ENCODE results near the gene NUDT1.

NUDT1 gene

DNA sequence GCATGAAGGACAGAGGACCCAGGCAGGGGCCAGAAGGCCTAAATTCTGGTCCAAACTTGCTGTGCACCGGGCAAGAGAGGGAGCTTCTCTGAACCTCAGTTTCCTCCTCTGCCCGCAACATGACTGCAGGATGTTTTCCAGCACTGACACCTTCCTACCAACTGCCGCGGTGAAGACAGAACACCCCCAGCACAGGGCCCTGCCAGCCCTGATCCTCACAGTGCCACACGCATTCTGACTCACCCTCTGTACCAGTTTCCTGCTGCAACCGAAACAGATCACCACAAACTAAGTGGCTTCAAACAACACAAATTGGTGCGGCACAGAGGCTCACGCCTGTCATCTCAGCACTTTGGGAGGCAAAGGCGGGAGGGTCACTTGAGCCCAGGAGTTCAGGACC is 27.4 kb upstream of the NUDT1 start:
- Mint-ChIP-seq H3K9me3 (no peaks in the 10 kb centered on the region), H3K4me1 (peaks cover 17% of the 10 kb centered on the region), H3K27ac (no peak overlapping the region), H3K4me3 (no peak overlapping the region), H3K27me3 (no peaks in the 10 kb centered on the region)
- DNase-seq (peak in 1 of 2 donors; percentile 21), ATAC-seq (peak; percentile 72)

DNA sequence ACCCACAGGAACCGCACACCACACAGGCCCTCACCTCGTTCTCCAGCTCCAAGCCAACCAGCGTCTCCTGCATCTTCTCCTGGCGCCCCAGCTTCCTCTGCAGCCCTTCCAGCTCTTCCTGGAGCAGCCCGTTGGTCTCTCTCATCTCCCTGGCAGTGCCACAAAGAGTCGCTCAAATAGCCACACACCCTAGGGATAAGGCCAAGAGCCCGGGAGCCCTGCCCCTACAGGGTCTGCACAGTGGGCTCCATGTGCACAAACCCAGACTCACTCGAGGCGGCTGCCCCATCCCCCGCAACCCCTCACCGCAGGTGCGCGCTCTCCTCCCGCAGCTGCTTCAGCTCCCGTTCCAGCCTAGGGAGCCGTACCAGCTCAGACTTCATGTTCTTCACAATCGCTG is 26.2 kb upstream of the NUDT1 start:
- Mint-ChIP-seq H3K27ac (no peak overlapping the region), H3K27me3 (no peaks in the 10 kb centered on the region), H3K4me1 (peaks cover 11% of the 10 kb centered on the region), H3K4me3 (no peak overlapping the region), H3K9me3 (no peaks in the 10 kb centered on the region)
- no peak for DNase-seq
- ATAC-seq = no peak

DNA sequence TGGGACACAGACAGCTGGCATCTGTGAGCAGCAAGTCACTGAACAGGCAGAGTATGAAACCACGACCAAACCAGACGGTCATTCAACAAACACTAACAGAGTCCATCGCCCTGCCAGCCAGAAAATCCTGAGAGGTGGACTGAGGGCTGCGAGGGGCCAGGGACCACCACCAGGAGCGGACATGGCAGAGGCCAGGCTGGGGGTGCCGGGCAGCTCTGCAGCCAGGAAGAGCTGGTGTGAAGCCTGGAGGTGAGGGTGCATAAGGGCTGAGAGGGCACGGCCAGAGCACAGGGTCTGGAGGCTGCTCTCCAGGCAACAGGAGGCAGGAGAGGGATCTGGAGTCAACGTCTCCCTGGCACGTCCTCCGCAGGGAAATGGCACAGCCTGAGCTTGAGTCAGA is 24.8 kb upstream of the NUDT1 start:
- ATAC-seq (no peak), DNase-seq (no peak)
- peaks cover 11% of the 10 kb centered on the region for H3K4me1 Mint-ChIP-seq
- peak overlapping the region in 1 of 2 donors; percentile 16 for H3K27ac Mint-ChIP-seq
- H3K27me3 Mint-ChIP-seq = no peaks in the 10 kb centered on the region
- no peaks in the 10 kb centered on the region for H3K9me3 Mint-ChIP-seq
- no peak overlapping the region for H3K4me3 Mint-ChIP-seq

DNA sequence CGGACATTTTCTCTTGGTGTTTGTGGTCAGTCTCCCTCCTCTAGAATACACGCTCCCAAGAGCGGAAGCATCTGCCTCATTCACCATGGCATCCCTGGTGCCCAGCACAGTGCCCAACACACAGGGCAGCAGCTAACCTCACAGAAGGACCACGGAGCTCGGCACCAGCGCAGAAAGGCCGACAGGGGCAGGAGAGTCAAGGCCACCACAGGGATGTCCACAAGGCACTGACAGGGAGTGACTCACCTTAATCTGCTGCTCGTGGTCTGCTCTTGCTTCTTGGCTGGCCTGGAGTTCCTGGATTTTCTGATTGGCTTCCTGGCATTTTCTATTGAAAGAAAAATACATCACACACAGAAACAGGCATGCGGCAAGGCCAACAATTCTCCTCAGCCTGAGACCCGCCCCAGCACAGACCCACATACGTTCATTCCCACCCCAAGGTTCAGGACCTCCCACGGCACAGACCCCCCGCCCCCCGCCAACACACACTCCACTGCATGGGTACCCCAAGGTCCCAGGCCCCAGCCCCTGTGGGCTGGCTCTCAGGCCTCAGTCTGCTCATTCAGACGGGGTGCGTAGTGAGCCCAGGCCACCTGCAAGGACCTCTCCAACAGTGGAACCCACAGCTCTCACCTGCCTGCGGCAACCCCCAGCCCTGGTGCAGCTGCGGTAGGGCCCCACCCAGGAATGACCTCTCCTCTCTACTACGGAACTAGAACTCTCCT is 24.1 kb upstream of the NUDT1 start:
- DNase-seq (no peak), ATAC-seq (no peak)
- Mint-ChIP-seq H3K9me3 (no peaks in the 10 kb centered on the region), H3K4me1 (peaks cover 11% of the 10 kb centered on the region), H3K27me3 (no peaks in the 10 kb centered on the region), H3K27ac (peak overlapping the region; percentile 52 to 88), H3K4me3 (no peak overlapping the region)

DNA sequence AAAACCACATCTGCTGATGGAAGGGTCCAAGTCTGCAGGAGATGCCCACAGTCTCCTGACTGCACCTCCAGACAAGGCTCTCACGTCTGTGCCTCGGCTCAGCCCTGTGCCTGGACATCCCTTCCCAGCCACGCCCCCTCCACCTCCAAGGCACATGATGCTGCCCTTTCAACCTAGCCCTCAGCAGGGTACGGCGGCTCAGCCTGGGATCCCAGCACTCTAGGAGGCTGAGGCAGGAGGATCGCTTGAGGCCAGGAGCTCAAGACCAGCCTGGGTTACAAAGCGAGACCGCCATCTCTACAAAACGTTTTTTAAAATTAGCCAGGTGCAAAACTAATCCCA is 23.6 kb upstream of the NUDT1 start:
- peak overlapping the region in 1 of 2 donors; percentile 88 for H3K27ac Mint-ChIP-seq
- no peak overlapping the region for H3K4me3 Mint-ChIP-seq
- no peaks in the 10 kb centered on the region for H3K9me3 Mint-ChIP-seq
- H3K27me3 Mint-ChIP-seq = no peaks in the 10 kb centered on the region
- peaks cover 11% of the 10 kb centered on the region for H3K4me1 Mint-ChIP-seq
- DNase-seq (no peak), ATAC-seq (no peak)

DNA sequence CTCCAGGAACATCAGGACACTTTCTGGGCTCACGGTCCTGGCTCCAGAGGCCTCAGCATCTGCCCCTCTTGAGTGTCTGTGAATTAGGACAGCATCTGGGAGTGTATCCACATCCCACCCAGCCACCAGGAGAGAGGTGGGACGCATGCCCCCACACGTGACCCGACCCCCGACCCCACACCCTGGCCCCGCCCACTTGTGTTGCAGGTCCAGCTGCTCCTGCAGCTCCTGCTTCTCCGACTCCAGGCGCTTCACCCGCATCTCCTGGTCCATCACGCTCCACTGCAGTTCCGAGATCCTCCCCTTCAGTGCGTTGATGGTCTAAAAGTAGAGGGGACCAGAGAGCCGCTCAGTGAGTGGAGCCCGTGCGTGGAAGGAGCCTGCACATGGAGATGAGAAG is 22.9 kb upstream of the NUDT1 start:
- no peak for DNase-seq
- no peak for ATAC-seq
- Mint-ChIP-seq H3K4me1 (peaks cover 11% of the 10 kb centered on the region), H3K27me3 (no peaks in the 10 kb centered on the region), H3K27ac (no peak overlapping the region), H3K9me3 (no peaks in the 10 kb centered on the region), H3K4me3 (no peak overlapping the region)

DNA sequence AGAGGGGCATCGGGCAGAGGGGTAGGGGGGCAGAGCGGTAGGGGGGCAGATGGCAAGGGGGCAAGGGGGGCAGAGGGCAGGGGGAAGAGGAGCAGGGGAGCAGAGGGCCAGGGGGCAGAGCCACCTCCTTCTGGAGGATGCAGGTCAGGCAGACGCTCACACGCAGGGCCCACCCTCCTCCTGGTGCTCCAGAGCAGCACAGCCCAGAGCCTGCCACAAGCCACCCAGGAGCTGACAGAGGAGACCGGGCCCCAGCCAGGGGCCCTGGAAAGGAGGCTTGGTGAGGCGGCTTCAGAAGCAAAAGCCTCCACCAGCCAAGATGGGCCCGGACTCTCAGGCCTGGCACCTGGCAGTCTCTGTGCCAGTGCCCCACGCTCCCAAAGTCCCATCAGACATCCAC is 22.4 kb upstream of the NUDT1 start:
- H3K4me1 Mint-ChIP-seq = peaks cover 6% of the 10 kb centered on the region

DNA sequence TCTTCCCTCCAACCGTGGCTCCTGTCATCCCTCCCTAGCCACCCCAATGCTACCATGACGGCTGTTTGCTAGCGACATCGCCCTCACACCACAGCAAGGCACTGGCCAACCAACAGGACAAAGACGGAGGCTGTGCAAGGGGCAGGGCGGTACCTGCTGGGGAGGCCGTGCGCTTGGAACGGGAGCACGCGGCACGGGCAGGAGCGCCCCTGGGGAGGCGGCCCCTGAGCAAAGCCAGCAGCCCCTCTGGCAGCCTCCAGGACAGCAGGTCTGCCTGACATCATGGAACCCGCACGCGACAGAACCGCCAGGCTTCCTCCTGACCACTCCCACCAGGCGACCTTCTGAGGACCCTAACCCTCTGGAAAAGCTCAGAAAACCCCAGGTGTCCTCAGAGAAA is 22.0 kb upstream of the NUDT1 start:
- H3K4me3 Mint-ChIP-seq = no peak overlapping the region

More for the DNA sequence above, 22.4 kb upstream of the NUDT1 start:
- no peak for ATAC-seq
- no peak for DNase-seq
- no peaks in the 10 kb centered on the region for H3K27me3 Mint-ChIP-seq
- no peak overlapping the region for H3K27ac Mint-ChIP-seq
- H3K4me3 Mint-ChIP-seq = no peak overlapping the region
- no peaks in the 10 kb centered on the region for H3K9me3 Mint-ChIP-seq

DNA sequence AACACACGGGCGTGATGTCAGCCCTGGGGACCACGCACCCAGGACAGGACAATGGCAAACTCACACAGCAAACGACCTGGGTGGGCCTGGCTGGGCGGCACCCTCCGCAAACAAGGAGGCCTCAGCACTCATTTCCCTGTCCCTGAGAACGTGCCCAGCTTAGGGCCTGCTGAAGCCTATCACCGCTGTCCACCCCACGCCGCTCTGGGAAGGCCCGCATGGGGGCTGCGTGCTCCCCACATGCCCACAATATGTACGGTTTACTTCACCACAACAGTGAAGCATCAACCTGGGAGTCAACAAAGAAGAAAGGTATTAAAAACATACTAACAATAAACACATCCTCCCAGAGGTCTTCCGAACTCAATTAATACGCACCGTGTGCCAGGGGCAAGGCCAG is 21.5 kb upstream of the NUDT1 start:
- ATAC-seq = no peak
- H3K9me3 Mint-ChIP-seq = no peaks in the 10 kb centered on the region
- H3K27me3 Mint-ChIP-seq = no peaks in the 10 kb centered on the region
- DNase-seq = no peak
- H3K27ac Mint-ChIP-seq = no peak overlapping the region
- H3K4me3 Mint-ChIP-seq = no peak overlapping the region
- peaks cover 5% of the 10 kb centered on the region for H3K4me1 Mint-ChIP-seq

More for the DNA sequence above, 22.0 kb upstream of the NUDT1 start:
- Mint-ChIP-seq H3K9me3 (no peaks in the 10 kb centered on the region), H3K27ac (no peak overlapping the region), H3K27me3 (no peaks in the 10 kb centered on the region), H3K4me1 (peaks cover 5% of the 10 kb centered on the region)
- ATAC-seq (no peak), DNase-seq (no peak)

DNA sequence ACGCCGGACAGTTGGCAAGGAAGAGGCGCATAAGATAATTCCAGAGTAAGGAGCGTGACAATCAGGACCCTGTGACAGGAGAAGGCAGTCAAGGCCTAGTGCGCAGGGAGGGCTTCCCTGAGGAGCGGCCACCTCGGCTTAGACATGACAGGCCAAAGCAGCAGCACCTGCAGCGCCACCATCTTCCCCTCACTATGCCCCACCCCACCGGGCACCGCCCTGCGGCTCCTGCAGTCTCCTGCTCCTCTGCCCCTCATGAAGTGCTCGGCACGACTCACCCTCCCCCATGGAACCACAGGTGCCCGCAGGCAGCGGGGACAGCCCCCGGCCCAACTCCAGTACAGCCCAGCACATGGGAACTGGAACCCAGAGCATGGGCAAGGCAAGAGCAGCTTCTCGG is 21.1 kb upstream of the NUDT1 start:
- no peaks in the 10 kb centered on the region for H3K27me3 Mint-ChIP-seq
- DNase-seq = no peak
- no peak overlapping the region for H3K4me3 Mint-ChIP-seq
- ATAC-seq = no peak
- peak overlapping the region in 1 of 2 donors; percentile 16 for H3K27ac Mint-ChIP-seq
- H3K9me3 Mint-ChIP-seq = no peaks in the 10 kb centered on the region
- peaks cover 3% of the 10 kb centered on the region for H3K4me1 Mint-ChIP-seq

DNA sequence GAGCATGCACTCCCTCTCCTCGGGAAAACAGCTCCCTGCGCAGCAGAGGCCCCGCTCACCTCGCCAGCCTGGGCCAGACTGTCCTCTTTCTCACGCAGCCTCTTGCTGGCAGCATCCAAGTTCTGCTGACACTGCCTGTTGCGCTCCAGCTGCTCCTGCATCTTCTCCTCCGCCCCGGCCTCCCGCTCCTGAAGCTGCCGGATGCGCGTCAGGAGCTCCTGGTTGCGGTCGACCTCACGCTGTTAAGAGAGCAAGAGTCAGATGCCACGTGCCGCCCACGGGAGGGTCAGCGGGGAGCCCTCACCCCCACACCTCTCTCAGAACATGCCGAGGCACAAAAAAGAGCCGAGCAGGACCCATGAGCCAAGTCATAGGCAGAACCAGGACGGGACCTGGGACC is 19.5 kb upstream of the NUDT1 start:
- H3K27ac Mint-ChIP-seq = no peak overlapping the region
- ATAC-seq (no peak), DNase-seq (no peak)
- H3K27me3 Mint-ChIP-seq = no peaks in the 10 kb centered on the region
- no peak overlapping the region for H3K4me3 Mint-ChIP-seq
- H3K4me1 Mint-ChIP-seq = no peaks in the 10 kb centered on the region
- H3K9me3 Mint-ChIP-seq = no peaks in the 10 kb centered on the region

DNA sequence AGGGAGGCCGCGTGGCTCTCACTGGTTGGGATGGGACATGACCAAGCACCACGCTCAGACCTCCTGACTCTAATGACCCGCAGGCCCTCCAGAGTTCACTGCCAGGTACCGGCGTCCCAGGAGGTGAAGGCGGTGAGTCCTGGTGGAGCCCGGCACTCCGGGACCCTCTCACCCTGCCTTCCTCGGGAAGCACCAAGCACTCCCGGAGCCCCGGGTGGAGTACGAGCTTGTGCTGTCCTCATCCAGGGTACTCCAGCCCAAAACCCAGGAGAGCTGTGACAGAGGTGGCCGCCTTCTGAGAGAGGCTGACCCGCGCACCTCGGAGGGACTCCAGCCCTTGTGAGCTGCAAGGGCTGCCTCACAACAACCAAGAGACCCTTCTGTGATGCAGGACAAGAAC is 18.7 kb upstream of the NUDT1 start:
- Mint-ChIP-seq H3K27me3 (no peaks in the 10 kb centered on the region), H3K27ac (no peak overlapping the region), H3K4me3 (no peak overlapping the region), H3K9me3 (no peaks in the 10 kb centered on the region), H3K4me1 (no peaks in the 10 kb centered on the region)
- ATAC-seq (no peak), DNase-seq (no peak)

DNA sequence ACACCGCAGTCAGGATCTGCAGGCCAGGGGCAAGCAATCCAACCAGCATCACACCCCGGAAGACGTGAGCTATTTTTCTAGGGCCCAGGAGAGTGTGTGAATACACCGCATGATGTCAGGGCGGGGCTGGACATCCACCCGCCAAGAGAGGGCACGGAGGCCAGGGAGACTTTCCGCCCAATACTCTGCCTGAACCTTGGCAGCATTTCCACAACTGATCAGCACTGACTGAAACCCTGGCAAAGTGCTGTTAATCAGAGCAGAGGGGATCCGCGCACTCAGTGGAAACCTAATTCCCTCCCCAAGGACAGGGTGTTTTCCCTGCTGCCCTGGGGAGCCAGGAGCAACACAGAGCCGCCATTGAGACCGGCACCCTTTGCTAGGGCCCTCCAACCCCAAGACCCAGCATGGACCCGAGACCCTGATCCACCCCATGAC is 17.5 kb upstream of the NUDT1 start:
- Mint-ChIP-seq H3K27ac (no peak overlapping the region), H3K4me1 (peaks cover 2% of the 10 kb centered on the region), H3K27me3 (no peaks in the 10 kb centered on the region), H3K9me3 (no peaks in the 10 kb centered on the region), H3K4me3 (no peak overlapping the region)
- ATAC-seq (no peak), DNase-seq (no peak)

DNA sequence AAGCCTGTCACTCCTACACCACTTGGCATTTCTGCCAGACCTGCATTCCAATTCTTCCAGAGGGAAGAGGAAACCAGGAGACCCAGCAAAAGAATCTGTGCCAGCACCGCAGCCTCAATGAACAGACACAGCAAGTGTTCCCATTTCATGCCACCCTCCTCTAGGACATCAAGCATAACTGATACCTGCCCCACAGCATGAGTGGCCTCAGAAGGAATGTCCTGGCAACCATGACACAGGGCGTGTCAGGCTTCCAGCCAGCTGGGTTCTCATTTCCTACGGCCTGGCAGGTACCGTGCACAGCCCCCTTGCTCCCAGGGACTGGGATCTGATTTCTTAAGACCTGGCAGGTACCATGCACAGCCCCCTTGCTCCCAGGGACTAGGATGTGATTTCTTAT is 17.1 kb upstream of the NUDT1 start:
- Mint-ChIP-seq H3K4me3 (no peak overlapping the region), H3K9me3 (no peaks in the 10 kb centered on the region), H3K27me3 (no peaks in the 10 kb centered on the region), H3K27ac (no peak overlapping the region), H3K4me1 (peaks cover 6% of the 10 kb centered on the region)
- ATAC-seq (no peak), DNase-seq (no peak)

DNA sequence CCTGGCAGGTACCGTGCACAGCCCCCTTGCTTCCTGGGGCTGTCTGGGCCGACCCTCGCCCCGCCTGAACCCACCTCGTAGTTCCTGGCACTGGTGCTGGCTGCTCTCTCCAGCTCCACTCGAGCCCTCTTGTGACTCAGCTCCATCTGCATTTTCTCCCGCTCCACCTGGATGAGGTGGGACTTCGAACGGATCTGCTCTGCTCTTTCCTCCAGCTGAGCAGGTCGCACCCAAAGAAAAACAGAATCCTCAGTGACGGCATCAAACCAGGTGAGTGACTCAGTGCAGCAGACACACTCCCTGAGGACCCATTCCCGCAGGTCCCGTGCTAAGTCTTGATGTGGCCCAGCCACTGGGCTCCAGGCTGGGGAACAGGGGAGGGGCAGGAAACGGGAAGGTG is 16.7 kb upstream of the NUDT1 start:
- Mint-ChIP-seq H3K27me3 (no peaks in the 10 kb centered on the region), H3K4me3 (no peak overlapping the region), H3K27ac (peak overlapping the region; percentile 42 to 49), H3K4me1 (peaks cover 10% of the 10 kb centered on the region), H3K9me3 (no peaks in the 10 kb centered on the region)
- DNase-seq (no peak), ATAC-seq (no peak)

DNA sequence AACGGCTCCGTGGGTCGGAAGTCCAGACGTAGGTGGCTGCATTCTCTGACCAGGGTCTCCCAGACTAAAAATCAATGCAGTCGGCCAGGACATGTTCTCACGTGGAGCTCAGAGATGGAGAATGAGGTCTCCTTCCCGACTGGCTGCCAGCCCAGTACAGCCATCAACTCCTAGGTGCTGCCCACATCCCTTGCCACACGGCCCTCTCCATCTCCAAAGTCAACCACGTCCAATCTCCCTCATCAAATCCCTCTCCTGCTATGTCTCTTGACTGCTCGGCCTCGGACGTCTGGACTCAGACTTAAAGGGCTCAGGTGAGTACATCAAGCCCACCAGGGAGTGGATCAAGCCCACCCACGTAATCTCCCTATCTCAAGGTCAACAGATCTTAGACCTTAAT is 16.2 kb upstream of the NUDT1 start:
- ATAC-seq (no peak), DNase-seq (no peak)
- Mint-ChIP-seq H3K4me3 (no peak overlapping the region), H3K4me1 (peaks cover 15% of the 10 kb centered on the region), H3K27me3 (no peaks in the 10 kb centered on the region), H3K9me3 (no peaks in the 10 kb centered on the region), H3K27ac (no peak overlapping the region)

DNA sequence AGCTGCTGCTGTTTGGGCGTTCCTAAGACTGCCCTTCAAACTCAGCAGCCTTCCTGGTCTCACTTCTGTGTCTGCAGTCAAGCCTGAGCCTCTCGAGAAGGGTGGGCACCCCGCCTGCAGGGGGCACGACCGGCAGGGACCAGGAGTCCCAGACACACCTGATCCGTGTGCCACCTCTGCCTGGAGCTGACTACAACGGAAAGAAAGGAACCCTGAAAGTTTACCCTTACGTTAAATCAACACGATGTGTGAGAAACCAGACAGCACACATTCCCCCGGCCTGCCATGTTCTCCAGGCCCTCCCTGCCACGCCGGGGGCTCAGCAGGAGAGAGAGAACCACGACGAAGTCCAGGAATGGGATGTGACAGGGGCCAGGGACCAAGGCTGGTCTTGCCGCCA is 14.3 kb upstream of the NUDT1 start:
- peaks cover 25% of the 10 kb centered on the region for H3K4me1 Mint-ChIP-seq
- no peak for DNase-seq

More for the DNA sequence above, 14.3 kb upstream of the NUDT1 start:
- no peaks in the 10 kb centered on the region for H3K9me3 Mint-ChIP-seq
- no peak overlapping the region for H3K27ac Mint-ChIP-seq
- H3K4me3 Mint-ChIP-seq = no peak overlapping the region
- no peaks in the 10 kb centered on the region for H3K27me3 Mint-ChIP-seq
- no peak for ATAC-seq

Measured in stimulated activated naive CD8-positive, alpha-beta T cell treated with anti-CD3 and anti-CD28 coated beads, Interleukin-15, amount 100 ng/mL, for 72 hours (primary cell).